GM12878 (cell line): ENCODE data around the gene CLIC6. TPM values are rescaled to one million over a fixed set of nuclear protein-coding genes. Genes with fewer than 3 reads are reported as not detected.

ENCODE experiments used
- BACH1 ChIP-seq: fragments of 450-650 bp; IDR thresholded peaks from 2 replicates; pipeline ENCODE4 v1.6.1; 2017; ENCODE audit warnings: mild to moderate bottlenecking, borderline replicate concordance
- BCL3 ChIP-seq: IDR thresholded peaks from 2 replicates; pipeline ENCODE4 v1.6.1; 2011; ENCODE audit warnings: borderline replicate concordance, low read depth, mild to moderate bottlenecking, moderate library complexity, low read length; ENCODE audit not compliant: insufficient read depth, poor library complexity, severe bottlenecking
- BHLHE40 ChIP-seq, 2 experiments: fragments of 450-650 bp in 1 of 2; IDR thresholded peaks; 2 replicates each; pipeline ENCODE4 v1.6.1; 2011 to 2017; ENCODE audit warnings: low read depth in 2 of 2, borderline replicate concordance in 1 of 2, improper control_type of control experiment in 1 of 2, low read length in 1 of 2, mild to moderate bottlenecking in 1 of 2
- CREM ChIP-seq: IDR thresholded peaks from 2 replicates; pipeline ENCODE4 v1.6.1; 2014; ENCODE audit warnings: antibody characterized with exemption, low read depth
- ETV6 ChIP-seq, 2 experiments: fragments of 450-650 bp in 1 of 2; IDR thresholded peaks in 1 of 2; conservative IDR thresholded peaks in 1 of 2; 2 replicates each; pipeline ENCODE4 v1.6.1; 2014; ENCODE audit warnings: antibody characterized with exemption in 1 of 2, borderline replicate concordance in 1 of 2, low read depth in 1 of 2, mild to moderate bottlenecking in 1 of 2, moderate library complexity in 1 of 2
- EZH2 ChIP-seq: IDR thresholded peaks from 2 replicates; pipeline ENCODE4 v1.6.1; 2012; ENCODE audit warnings: low read depth, mild to moderate bottlenecking, control low read depth, inconsistent platforms, low read length, borderline replicate concordance; ENCODE audit not compliant: control insufficient read depth
- FOXM1 ChIP-seq: IDR thresholded peaks from 2 replicates; pipeline ENCODE4 v1.6.1; 2012; ENCODE audit warnings: low read depth, mild to moderate bottlenecking, inconsistent platforms, low read length, moderate library complexity
- HCFC1 ChIP-seq: fragments of 150-350 bp; IDR thresholded peaks from 2 replicates; pipeline ENCODE4 v1.6.1; 2014; ENCODE audit warnings: low read length
- HDAC6 ChIP-seq: fragments of 200-600 bp; sonication (generic); IDR thresholded peaks from one replicate; pipeline ENCODE4 v1.8.0; 2017; ENCODE audit warnings: antibody characterized with exemption; ENCODE audit not compliant: unreplicated experiment
- MLLT1 ChIP-seq: fragments of 450-650 bp; IDR thresholded peaks from 2 replicates; pipeline ENCODE4 v1.6.1; 2016; ENCODE audit warnings: mild to moderate bottlenecking
- NBN ChIP-seq: fragments of 450-650 bp; IDR thresholded peaks from 2 replicates; pipeline ENCODE4 v1.6.1; 2016
- POU2F2 ChIP-seq: IDR thresholded peaks from 3 replicates; pipeline ENCODE4 v1.6.1; 2011; ENCODE audit warnings: low read depth, mild to moderate bottlenecking, low read length, borderline replicate concordance
- RELA ChIP-seq: fragments of 450-650 bp; IDR thresholded peaks from 2 replicates; pipeline ENCODE4 v1.8.0; 2014; ENCODE audit warnings: borderline replicate concordance; ENCODE audit not compliant: partially characterized antibody
- TAF1 ChIP-seq: IDR thresholded peaks from 2 replicates; pipeline ENCODE4 v1.6.1; 2011; ENCODE audit warnings: mild to moderate bottlenecking, low read depth, low read length, borderline replicate concordance
- YBX1 ChIP-seq: fragments of 450-650 bp; IDR thresholded peaks from 2 replicates; pipeline ENCODE4 v1.6.1; 2016; ENCODE audit warnings: antibody characterized with exemption
- ZBTB33 ChIP-seq: fragments of 450-650 bp; IDR thresholded peaks from 2 replicates; pipeline ENCODE4 v1.6.1; 2017; ENCODE audit warnings: mild to moderate bottlenecking
- ZNF24 ChIP-seq: fragments of 450-650 bp; IDR thresholded peaks from 2 replicates; pipeline ENCODE4 v1.6.1; 2017; ENCODE audit warnings: antibody characterized with exemption, mild to moderate bottlenecking
- ZNF384 ChIP-seq: IDR thresholded peaks from 2 replicates; pipeline ENCODE4 v1.6.1; 2012; ENCODE audit warnings: low read depth, mild to moderate bottlenecking, low read length, improper control_type of control experiment, borderline replicate concordance
- ZNF687 ChIP-seq: fragments of 450-650 bp; IDR thresholded peaks from 2 replicates; pipeline ENCODE4 v1.6.1; 2017; ENCODE audit warnings: mild to moderate bottlenecking, moderate library complexity
- ZZZ3 ChIP-seq: IDR thresholded peaks from 2 replicates; pipeline ENCODE4 v1.6.1; 2011; ENCODE audit warnings: low read depth; ENCODE audit not compliant: control insufficient read depth, insufficient read length
- polyA plus RNA-seq, 11 experiments: library from polyadenylated mRNA; depleted of rRNA in 4 of 11; unstranded in 6 of 11; stranded (reverse) in 5 of 11; fragments of >200 nt; fragmentation: Nextera tagmentation in 4 of 11; fragmentation: Illumina TruSeq in 1 of 11; extraction: Ambion mirVana in 4 of 11; extraction: Trizol in 1 of 11; gene quantifications; 1 replicate in 1 of 11; 2 replicates in 10 of 11; pipeline versions ENCODE4 v1.2.1 to v1.2.3, GENCODE V29; 2011 to 2016; ENCODE audit warnings: inconsistent platforms in 2 of 11, missing spikeins in 2 of 11, low read depth in 1 of 11
- total RNA-seq, 4 experiments: library from RNA; depleted of rRNA in 3 of 4; stranded (reverse); fragments of >200 nt in 3 of 4; fragmentation: Illumina TruSeq in 1 of 4; extraction: Trizol in 1 of 4; gene quantifications; 2 replicates each; pipeline versions ENCODE4 v1.2.1 to v1.2.3, GENCODE V29; 2013 to 2021

CLIC6 gene
- total and polyA plus RNA-seq, 10 of the 15 experiments (the other 5 are each of a cell fraction or from before 2014, with no cell fraction given): 5.7 to 34.1 (median 11.2) TPM

GRCh38 chr21:34642211-34643075 lies 26.4 kb upstream of the CLIC6 start (continued):
- 0 out of 2 replicates have a peak, but pooled peaks have one; percentile 34 for TF ChIP-seq YBX1
- no peak for TF ChIP-seq EZH2
- no peak for TF ChIP-seq TAF1
- no peak for TF ChIP-seq ZNF24
- TF ChIP-seq POU2F2: no peak; the same call in 2 of the 3 replicates
- TF ChIP-seq MLLT1: peak; percentile 54; the same call in 1 of the 2 replicates
- TF ChIP-seq ZNF384: no peak
- no peak for TF ChIP-seq HDAC6
- TF ChIP-seq BACH1: peak; percentile 33; the same call in 1 of the 2 replicates
- TF ChIP-seq BCL3: peak; percentile 64
- TF ChIP-seq CREM: no peak; the same call in 1 of the 2 replicates
- peak; percentile 75; the same call in 1 of the 2 replicates for TF ChIP-seq FOXM1
- TF ChIP-seq BHLHE40 (IDR thresholded peaks at IDR 0.05; ENCODE audit: borderline replicate concordance in 1 of 2, low read depth in 2 of 2, low read length in 1 of 2): peak; percentile 58 to 71; a peak in 3 of 4 replicates
- TF ChIP-seq RELA: no peak
- no peak for TF ChIP-seq ZBTB33
- no peak for TF ChIP-seq ZZZ3
- peak in 1 of 2 experiments; percentile 33; a peak in 1 of 4 replicates for TF ChIP-seq ETV6 (conservative IDR thresholded peaks at IDR 0.05 in 1 of 2, IDR thresholded peaks at IDR 0.05 in 1 of 2; ENCODE audit: borderline replicate concordance in 1 of 2, low read depth in 1 of 2)
- peak; percentile 71; the same call in 1 of the 2 replicates for TF ChIP-seq NBN
- no peak for TF ChIP-seq HCFC1
- peak; percentile 46; the same call in 1 of the 2 replicates for TF ChIP-seq ZNF687
